Caco-2 (cell line): Measurements from ENCODE around the gene TPSG1. TPM values are rescaled to one million over a fixed set of nuclear protein-coding genes. Genes with fewer than 3 reads are reported as not detected.

Source experiments
- BruUV-seq: library from RNA; stranded (reverse); fragments of 400-500 nt; replicated peaks from 2 replicates; lab custom pipeline; 2021; lab: Mats Ljungman, UMichigan
- CTCF ChIA-PET: fragments of 300-600 bp; sonication (Branson Sonifier 250); formaldehyde crosslinking; loops from one replicate; lab custom pipeline; 2022; ENCODE audit warnings: antibody characterized with exemption; lab: Charles Lee
- POLR2A ChIA-PET: fragments of 300-600 bp; sonication (Branson Sonifier 250); formaldehyde crosslinking; loops from one replicate; lab custom pipeline; 2022; ENCODE audit warnings: antibody characterized with exemption; lab: Charles Lee
- DNase-seq, 2 experiments: peaks; one replicate each; pipeline versions ENCODE4 v3.0.0 to v3.0.0-alpha.2; 2020 to 2022
- H3K27me3 ChIP-seq: replicated peaks from 2 replicates; pipeline ENCODE4 v1.6.0; 2011; ENCODE audit warnings: low read length; ENCODE audit not compliant: control insufficient read depth, insufficient read depth
- H3K36me3 ChIP-seq: 2 replicates; pipeline ENCODE4 v1.5.1; 2011; ENCODE audit warnings: low read length; ENCODE audit not compliant: control insufficient read depth, insufficient read depth
- H3K4me1 ChIP-seq: fragments of 250-450 bp; sonication (Bioruptor Pico); 2 replicates; pipeline ENCODE4 v1.5.1; 2020; ENCODE audit warnings: mild to moderate bottlenecking
- H3K4me3 ChIP-seq: 2 replicates; pipeline ENCODE4 v1.5.1; 2011; ENCODE audit warnings: low read depth, mild to moderate bottlenecking, control low read depth, low read length
- H3K9me3 ChIP-seq: fragments of 250-450 bp; sonication (Bioruptor Pico); 2 replicates; pipeline ENCODE4 v1.5.1; 2020; ENCODE audit warnings: mild to moderate bottlenecking, moderate library complexity
- H3K27ac Mint-ChIP-seq: one replicate; pipeline ENCODE4 v1.8.0; 2022; ENCODE audit warnings: mixed read lengths; ENCODE audit not compliant: unreplicated experiment
- H3K27me3 Mint-ChIP-seq: one replicate; pipeline ENCODE4 v1.8.0; 2022; ENCODE audit warnings: mixed read lengths; ENCODE audit not compliant: insufficient read depth, unreplicated experiment
- H3K36me3 Mint-ChIP-seq: one replicate; pipeline ENCODE4 v1.8.0; 2022; ENCODE audit warnings: mild to moderate bottlenecking, mixed read lengths; ENCODE audit not compliant: insufficient read depth, unreplicated experiment
- H3K4me1 Mint-ChIP-seq: one replicate; pipeline ENCODE4 v1.8.0; 2022; ENCODE audit warnings: low read depth, mixed read lengths; ENCODE audit not compliant: unreplicated experiment
- H3K4me3 Mint-ChIP-seq: one replicate; pipeline ENCODE4 v1.8.0; 2022; ENCODE audit warnings: mild to moderate bottlenecking, moderate library complexity, mixed read lengths; ENCODE audit not compliant: unreplicated experiment
- H3K9me3 Mint-ChIP-seq: one replicate; pipeline ENCODE4 v1.8.0; 2022; ENCODE audit warnings: mixed read lengths; ENCODE audit not compliant: unreplicated experiment
- intact Hi-C: fragments of 100-400 bp; cut with micrococcal nuclease; formaldehyde crosslinking; loops from one replicate; pipeline ENCODE4 v1.10.0; 2022; ENCODE audit not compliant: unreplicated experiment
- total RNA-seq: library from RNA; stranded (reverse); gene quantifications from 2 replicates; pipeline ENCODE4 v1.2.3, GENCODE V29; 2022
- TF ChIP-seq, protein P1 (sequence below), 2 experiments: fragments of 200-600 bp in 1 of 2; IDR thresholded peaks; 1 replicate in 1 of 2; 2 replicates in 1 of 2; pipeline versions ENCODE4 v1.5.1 to v1.8.0; 2011 to 2022; ENCODE audit warnings: antibody characterized with exemption in 1 of 2, control low read depth in 1 of 2, inconsistent platforms in 1 of 2, low read depth in 1 of 2, low read length in 1 of 2, mild to moderate bottlenecking in 1 of 2, moderate library complexity in 1 of 2; ENCODE audit not compliant: insufficient read depth in 1 of 2, severe bottlenecking in 1 of 2, unreplicated experiment in 1 of 2

TPSG1 gene
- total RNA-seq, 1 experiment from 2014 or later: not detected

GRCh38 chr16:1182316-1182671, 42.8 kb downstream of the TPSG1 start:
- Mint-ChIP-seq H3K27me3 (no peaks in the 10 kb centered on the region), H3K4me3 (no peak overlapping the region), H3K27ac (no peak overlapping the region), H3K36me3 (no peaks in the 10 kb centered on the region), H3K9me3 (no peaks in the 10 kb centered on the region), H3K4me1 (no peaks in the 10 kb centered on the region)
- no TSS peak for BruUV-seq
- no peaks in the 10 kb centered on the region for H3K9me3 ChIP-seq
- intact Hi-C loops: no loop called here
- H3K4me3 ChIP-seq: no peak overlapping the region
- peaks cover 9% of the 10 kb centered on the region for H3K4me1 ChIP-seq
- no peaks in the 10 kb centered on the region for H3K36me3 ChIP-seq
- TF ChIP-seq, protein P1, sequence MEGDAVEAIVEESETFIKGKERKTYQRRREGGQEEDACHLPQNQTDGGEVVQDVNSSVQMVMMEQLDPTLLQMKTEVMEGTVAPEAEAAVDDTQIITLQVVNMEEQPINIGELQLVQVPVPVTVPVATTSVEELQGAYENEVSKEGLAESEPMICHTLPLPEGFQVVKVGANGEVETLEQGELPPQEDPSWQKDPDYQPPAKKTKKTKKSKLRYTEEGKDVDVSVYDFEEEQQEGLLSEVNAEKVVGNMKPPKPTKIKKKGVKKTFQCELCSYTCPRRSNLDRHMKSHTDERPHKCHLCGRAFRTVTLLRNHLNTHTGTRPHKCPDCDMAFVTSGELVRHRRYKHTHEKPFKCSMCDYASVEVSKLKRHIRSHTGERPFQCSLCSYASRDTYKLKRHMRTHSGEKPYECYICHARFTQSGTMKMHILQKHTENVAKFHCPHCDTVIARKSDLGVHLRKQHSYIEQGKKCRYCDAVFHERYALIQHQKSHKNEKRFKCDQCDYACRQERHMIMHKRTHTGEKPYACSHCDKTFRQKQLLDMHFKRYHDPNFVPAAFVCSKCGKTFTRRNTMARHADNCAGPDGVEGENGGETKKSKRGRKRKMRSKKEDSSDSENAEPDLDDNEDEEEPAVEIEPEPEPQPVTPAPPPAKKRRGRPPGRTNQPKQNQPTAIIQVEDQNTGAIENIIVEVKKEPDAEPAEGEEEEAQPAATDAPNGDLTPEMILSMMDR (IDR thresholded peaks at IDR 0.05; ENCODE audit: insufficient read depth in 1 of 2, low read depth in 1 of 2, low read length in 1 of 2, severe bottlenecking in 1 of 2, unreplicated experiment in 1 of 2): no peak
- H3K27me3 ChIP-seq: no peaks in the 10 kb centered on the region
- ChIA-PET POLR2A (no interaction called here), CTCF (no interaction called here)
- DNase-seq: peak; percentile 45 to 57

DNA sequence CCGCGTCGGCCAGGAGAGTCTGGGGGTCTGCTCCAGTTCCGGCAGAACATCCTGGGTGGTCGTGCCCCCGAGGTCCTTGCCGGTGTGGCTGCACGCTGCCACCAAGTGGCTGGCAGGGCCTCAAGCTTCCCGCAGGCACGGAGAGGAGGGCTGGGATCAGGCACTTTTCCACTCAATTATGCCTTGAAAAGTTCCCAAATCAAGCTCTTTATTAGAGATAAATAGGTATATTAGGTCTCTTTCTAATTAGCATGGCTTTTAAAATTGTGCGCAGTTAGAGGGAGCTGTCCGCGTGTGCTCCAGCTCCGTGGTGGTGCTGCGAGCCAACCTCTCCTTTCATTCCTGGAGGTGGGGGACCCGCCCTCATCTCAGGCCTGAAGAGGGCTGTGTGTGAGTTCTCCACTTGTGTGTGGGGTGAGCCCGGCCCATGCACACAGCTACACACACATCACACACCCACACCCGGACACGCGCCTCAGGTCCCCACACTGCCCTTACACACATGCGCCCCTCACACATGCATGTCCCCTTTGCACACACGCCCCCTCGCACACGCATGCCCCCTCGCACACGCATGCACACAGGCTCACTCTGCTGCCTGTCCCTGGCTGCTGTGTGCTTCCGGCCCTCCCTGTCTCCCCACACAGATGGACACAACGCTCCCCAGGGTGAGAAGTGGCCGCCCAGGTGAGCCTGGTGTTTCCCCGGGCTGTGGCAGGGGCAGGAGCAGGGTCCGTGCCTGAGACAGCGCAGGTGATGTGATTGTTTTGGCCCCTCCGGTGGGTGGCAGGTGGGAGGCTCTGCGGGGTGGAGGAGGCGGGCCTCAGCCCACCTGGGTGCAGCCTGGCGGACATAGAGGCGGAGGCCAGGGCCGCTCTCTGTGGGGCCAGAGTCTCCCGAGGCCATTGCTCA, 43.4 kb downstream of the TPSG1 start:
- CTCF ChIA-PET: interaction anchor here (0.5 kb wide), 1 partner anchor 47 kb away, joined by 5 read pairs; no protein-coding TSS in a partner anchor
- H3K4me3 Mint-ChIP-seq: no peak overlapping the region
- H3K4me1 ChIP-seq: peaks cover 9% of the 10 kb centered on the region

More for the DNA sequence above, 43.4 kb downstream of the TPSG1 start:
- Mint-ChIP-seq H3K9me3 (no peaks in the 10 kb centered on the region), H3K4me1 (no peaks in the 10 kb centered on the region), H3K27me3 (no peaks in the 10 kb centered on the region), H3K27ac (no peak overlapping the region), H3K36me3 (no peaks in the 10 kb centered on the region)
- Histone ChIP-seq H3K36me3 (no peaks in the 10 kb centered on the region), H3K9me3 (no peaks in the 10 kb centered on the region), H3K4me3 (no peak overlapping the region), H3K27me3 (no peaks in the 10 kb centered on the region)
- intact Hi-C loops: no loop called here
- DNase-seq: no peak
- BruUV-seq: no TSS peak
- POLR2A ChIA-PET: no interaction called here
- TF ChIP-seq, protein P1 (IDR thresholded peaks at IDR 0.05; ENCODE audit: insufficient read depth in 1 of 2, low read depth in 1 of 2, low read length in 1 of 2, severe bottlenecking in 1 of 2, unreplicated experiment in 1 of 2): peak in 1 of 2 experiments; percentile 36
